GM19397 (cell line): ENCODE data around the gene RBBP9.
"Not testable (repeated sequence)": the region's sequence is repeated elsewhere in the genome, so short reads cannot be mapped to it uniquely, and the experiment has no call there.

Experiments
- ATAC-seq: cut with Tn5 transposase; IDR thresholded peaks from one replicate; pipeline ENCODE4 v1.9.1; 2021; ENCODE audit warnings: mild to moderate bottlenecking, moderate library complexity; ENCODE audit not compliant: unreplicated experiment

The RBBP9 gene

DNA sequence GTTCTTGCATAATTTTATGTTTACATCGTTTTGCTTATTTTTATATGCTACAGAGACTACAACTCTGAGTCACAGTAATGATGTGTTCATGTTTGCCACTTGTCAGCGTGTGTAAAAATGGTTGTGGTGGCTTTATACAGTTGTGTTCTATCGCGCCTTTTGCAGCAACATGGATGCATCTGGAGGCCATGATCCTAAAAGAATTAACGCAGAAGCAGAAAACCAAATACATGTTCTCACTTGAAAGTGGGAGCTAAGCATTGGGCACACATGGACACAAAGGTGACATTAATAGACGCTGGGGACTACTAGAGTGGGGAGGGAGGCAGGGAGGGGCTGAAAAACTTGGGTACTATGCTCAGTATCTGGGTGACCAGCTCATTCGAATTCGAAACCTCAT lies 9.7 kb upstream of the RBBP9 start:
- ATAC-seq = no peak

- no peak for ATAC-seq
These were observed 7.5 kb upstream of the RBBP9 start for GRCh38 chr20:18504479-18505060.

DNA sequence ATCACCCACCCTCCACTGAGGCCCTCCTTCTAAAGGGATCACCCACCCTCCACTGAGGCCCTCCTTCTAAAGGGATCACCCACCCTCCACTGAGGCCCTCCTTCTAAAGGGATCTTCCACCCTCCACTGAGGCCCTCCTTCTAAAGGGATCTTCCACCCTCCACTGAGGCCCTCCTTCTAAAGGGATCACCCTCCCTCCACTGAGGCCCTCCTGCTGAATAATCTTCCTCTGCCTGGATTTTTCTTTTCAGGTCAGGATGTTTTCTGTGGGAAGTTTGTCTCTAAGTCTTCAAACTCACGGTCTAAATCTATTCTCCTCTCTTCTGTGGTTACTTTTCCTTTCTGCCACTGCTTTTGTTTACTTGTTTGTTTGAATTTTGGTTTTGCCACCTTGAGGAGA lies 4.6 kb upstream of the RBBP9 start:
- not testable (repeated sequence) for ATAC-seq

DNA sequence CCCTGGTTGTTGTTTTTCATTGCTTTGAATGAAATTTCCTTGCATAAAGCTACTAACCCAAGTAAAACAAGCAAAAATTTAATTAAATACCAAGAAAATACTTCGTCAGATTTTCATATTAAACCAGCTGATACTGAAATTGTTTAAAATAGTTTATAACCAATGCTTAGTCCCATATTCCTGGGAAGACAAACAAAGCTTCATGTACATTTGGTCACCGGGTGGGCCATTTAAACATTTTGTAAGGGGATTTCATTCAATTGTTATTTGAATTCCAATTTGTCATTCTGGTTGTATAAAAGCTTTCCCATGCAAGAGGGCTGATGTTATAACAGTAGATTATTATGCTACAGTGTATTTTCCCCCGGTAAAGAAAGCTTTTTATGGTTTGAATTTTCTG lies 578 bp upstream of the RBBP9 start:
- no peak for ATAC-seq

DNA sequence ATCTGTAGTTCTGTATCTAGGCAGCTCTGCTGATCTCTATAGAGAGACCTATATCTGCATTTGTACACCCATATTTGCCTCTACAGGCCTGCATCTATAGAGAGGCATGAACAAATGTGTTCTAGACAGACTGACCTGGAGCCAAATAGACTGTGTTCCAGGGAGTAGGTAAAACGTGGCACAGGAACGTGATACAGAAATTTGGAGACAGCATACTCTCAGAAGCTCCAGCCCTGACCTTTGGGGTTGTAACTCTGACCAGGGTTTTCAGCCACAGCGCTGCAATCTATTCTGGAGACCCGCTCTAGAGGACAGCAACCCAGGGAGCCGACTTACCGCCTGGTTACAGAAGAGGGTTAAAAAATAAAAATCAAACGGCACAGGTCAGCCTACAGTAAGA lies 983 bp downstream of the RBBP9 start:
- ATAC-seq = no peak

GRCh38 chr20:18488301-18488700 lies 8.7 kb downstream of the RBBP9 start:
- ATAC-seq = no peak

DNA sequence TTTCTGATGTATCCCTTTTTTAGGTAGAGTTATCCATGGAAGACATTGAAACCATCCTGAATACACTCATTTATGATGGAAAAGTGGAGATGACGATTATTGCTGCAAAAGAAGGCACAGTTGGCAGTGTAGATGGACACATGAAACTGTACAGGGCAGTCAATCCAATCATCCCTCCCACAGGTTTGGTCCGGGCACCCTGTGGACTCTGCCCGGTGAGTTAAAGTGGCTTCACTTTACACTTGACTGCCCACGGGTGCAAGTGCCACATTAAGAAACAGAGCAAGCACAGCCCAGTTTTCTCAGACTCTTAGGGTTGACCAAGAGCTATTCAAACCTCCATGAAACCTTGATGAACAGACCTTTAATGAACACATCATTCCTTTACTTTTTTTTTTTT lies 15.4 kb downstream of the RBBP9 start:
- no peak for ATAC-seq

- ATAC-seq = no peak
These were observed 19.2 kb downstream of the RBBP9 start for GRCh38 chr20:18477821-18478220.

DNA sequence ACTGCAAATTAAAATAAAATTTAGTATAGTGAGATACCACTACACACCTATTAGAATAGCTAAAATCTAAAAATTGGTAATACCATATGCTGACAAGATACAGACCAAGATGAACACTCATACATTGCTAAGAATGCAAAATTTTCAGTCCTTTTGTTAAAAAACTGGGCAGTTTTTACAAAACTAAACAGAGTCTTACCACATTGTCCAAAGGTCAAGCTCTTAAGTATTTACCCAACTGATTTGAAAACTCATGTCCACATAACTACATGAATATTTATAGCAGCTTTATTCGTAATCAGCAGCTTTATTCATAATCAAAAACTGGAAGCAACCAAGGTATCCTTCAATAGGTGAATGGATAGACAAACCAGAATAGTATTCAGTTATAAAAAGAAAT lies 19.8 kb downstream of the RBBP9 start:
- no peak for ATAC-seq

DNA sequence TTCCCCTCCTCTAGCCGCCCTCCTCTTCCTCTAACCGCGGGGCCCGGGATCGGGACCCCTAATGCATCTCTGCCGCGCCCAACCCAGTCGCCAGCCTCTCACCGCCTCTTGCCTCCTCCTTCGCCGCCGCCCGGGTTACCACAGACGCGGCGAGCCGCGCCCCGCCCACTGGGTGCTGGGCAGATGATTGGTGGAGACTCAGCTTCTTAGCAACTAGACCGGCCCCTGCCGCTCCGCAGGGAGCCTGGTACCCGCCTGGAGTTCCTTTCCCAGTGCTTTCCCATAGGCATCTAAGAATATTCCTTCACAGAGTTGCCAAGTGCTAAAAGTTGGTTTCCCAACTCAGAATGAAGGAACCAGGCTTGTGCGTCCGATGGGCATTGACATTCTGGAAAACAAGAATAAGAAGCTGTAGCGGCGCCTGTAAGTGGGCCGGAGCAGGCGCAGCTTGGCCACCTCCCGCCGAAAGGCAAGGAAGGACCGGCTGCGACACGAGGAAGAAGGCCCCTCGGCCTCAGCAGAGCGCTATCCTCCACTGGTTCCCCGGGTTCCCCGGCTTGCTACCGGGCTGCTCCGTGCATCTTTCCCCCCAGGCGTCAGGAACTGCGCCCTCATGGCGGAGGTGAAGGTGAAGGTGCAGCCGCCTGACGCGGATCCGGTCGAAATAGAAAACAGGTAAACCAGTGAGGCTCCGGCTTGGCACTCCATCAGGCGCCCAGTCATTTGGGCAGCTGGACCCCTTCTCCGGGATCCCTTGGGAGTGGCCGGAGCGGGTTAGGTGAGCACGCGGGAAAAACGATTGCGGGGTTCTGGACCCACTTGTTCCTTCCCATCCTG lies 29.9 kb downstream of the RBBP9 start, which contains the start of the genes DZANK1 and POLR3F:
Gene DZANK1 (minus strand): TSS at position 137 of the 837 bp plus-strand sequence. CDS start 1,672 bp downstream, outside the sequence.
Gene POLR3F (plus strand): TSS at position 497 of the 837 bp plus-strand sequence. CDS start 117 bp downstream, at position 614.
- peak; percentile 97 for ATAC-seq

DNA sequence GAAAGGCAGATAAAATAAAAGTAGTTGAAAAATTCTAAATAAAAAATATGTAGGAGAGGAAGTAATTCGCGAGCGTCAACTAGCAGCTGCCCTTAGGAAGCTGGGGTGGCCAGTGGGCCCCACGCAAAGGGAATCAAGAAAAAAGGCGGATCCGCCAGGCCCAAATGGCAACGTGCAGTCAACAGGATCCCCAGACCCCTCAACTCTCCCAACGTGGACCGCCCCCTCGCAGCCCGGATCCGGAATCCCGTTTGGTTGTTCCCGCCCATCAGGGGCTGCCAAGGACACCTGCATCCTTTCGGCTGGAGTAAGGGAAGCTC lies 30.5 kb downstream of the RBBP9 start:
- peak; percentile 34 for ATAC-seq

- ATAC-seq = no peak
These were observed 31.4 kb downstream of the RBBP9 start for GRCh38 chr20:18465536-18466200.

DNA sequence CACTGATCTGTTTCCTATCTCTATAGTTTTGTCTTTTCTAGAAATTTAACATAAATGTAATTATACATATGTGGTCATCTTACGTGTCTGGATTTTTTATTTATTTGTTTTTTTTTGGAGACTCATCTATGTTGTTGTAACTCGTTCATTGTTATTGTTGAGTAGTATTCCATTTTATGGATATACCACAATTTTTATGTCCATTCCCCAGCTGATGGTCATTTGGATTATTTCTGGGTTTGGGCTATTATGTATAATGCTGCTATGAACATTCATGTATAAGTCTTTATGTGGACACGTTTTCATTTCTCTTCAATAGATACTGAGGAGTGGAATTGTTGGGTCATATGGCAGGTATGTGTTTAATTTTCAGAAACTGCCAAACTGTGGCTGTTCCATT lies 40.4 kb downstream of the RBBP9 start:
- no peak for ATAC-seq

DNA sequence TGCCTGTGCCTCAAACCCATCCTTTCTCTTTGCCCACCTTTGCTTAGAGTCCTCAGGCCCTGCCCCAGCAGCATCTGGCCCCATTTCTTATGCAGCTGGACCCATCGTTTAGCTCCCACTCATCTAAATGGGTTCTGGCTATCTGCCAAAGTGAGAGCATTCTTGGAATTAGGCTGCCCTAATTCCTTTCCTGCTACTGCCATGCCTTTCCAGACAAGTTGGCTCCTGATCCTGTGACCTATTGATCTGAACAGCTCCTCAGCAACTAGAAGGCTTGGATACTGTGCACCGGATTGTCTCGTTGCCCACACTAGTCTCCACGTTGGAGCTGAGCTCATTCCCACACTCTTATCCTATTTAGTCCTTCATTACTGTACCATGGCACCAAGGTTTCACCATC lies 53.1 kb downstream of the RBBP9 start:
- no peak for ATAC-seq

DNA sequence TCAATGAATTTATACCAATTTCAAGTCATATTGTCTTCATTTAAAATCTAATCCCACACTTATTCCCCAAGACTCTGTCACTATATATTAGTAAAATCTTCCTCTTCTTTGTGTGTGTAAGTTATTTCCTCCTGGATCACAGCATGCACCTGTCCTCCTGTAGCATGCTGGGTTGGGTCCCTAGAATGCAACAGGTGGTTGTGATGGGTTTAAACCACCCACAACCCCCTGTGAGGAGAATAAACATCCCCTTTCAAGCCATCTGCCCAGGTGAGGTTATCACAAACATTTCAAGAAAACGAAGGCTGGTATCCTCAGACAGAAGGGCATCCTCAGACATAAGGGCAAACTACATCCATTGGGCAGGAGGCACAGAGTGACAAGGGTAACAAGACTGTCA lies 56.6 kb downstream of the RBBP9 start:
- no peak for ATAC-seq

GRCh38 chr20:18436847-18437246 lies 60.2 kb downstream of the RBBP9 start:
- ATAC-seq = no peak
